Daoy (cell line): ENCODE results near the gene TGM5. TPM values are rescaled to one million over a fixed set of nuclear protein-coding genes. Genes with fewer than 3 reads are reported as not detected.
"Not testable (repeated sequence)": the region's sequence is repeated elsewhere in the genome, so short reads cannot be mapped to it uniquely, and the experiment has no call there.

Experiments
- DNase-seq: peaks from one replicate; pipeline ENCODE4 v3.0.0-alpha.2; 2015; ENCODE audit warnings: low read depth
- total RNA-seq: library from RNA; depleted of rRNA; stranded (reverse); fragments of >200 nt; shearing (Covaris generic); gene quantifications from 2 replicates; pipeline ENCODE4 v1.2.3, GENCODE V29; 2014

The TGM5 gene
- total RNA-seq, 1 experiment from 2014 or later, result not detected

GRCh38 chr15:43218908-43219706, 47.6 kb downstream of the TGM5 start:
- DNase-seq, result peak; percentile 73

- DNase-seq, result peak; percentile 28
Measured at GRCh38 chr15:43215961-43216360, 50.8 kb downstream of the TGM5 start.

GRCh38 chr15:43214592-43215295, 52.0 kb downstream of the TGM5 start:
- no peak for DNase-seq

- no peak for DNase-seq
Measured at GRCh38 chr15:43214169-43214568, 52.6 kb downstream of the TGM5 start.

- no peak for DNase-seq
Measured at GRCh38 chr15:43213466-43213865, 53.3 kb downstream of the TGM5 start.

- no peak for DNase-seq
Measured at GRCh38 chr15:43212951-43213350, 53.8 kb downstream of the TGM5 start.

GRCh38 chr15:43212299-43212698, 54.4 kb downstream of the TGM5 start:
- DNase-seq, result no peak

GRCh38 chr15:43211224-43211735, 55.4 kb downstream of the TGM5 start:
- no peak for DNase-seq

GRCh38 chr15:43210807-43211206, 55.9 kb downstream of the TGM5 start:
- DNase-seq, result no peak

- DNase-seq, result no peak
Measured at GRCh38 chr15:43210172-43210745, 56.5 kb downstream of the TGM5 start.

- peak; percentile 46 for DNase-seq
Measured at GRCh38 chr15:43209059-43209824, 57.5 kb downstream of the TGM5 start.

GRCh38 chr15:43208052-43209002, 58.4 kb downstream of the TGM5 start:
- DNase-seq, result no peak

- DNase-seq, result no peak
Measured at GRCh38 chr15:43207024-43207423, 59.7 kb downstream of the TGM5 start.

GRCh38 chr15:43206054-43206453, 60.7 kb downstream of the TGM5 start:
- DNase-seq, result no peak

- peak; percentile 62 for DNase-seq
Measured at GRCh38 chr15:43204016-43204901, 62.5 kb downstream of the TGM5 start.

- no peak for DNase-seq
Measured at GRCh38 chr15:43199945-43200488, 66.7 kb downstream of the TGM5 start.

GRCh38 chr15:43198992-43199391, 67.7 kb downstream of the TGM5 start:
- DNase-seq, result no peak

GRCh38 chr15:43198556-43198955, 68.2 kb downstream of the TGM5 start:
- not testable (repeated sequence) for DNase-seq

- not testable (repeated sequence) for DNase-seq
Measured at GRCh38 chr15:43197773-43198172, 69.0 kb downstream of the TGM5 start.
